Skeletal muscle satellite cell (primary cell): Measurements from ENCODE around the gene MUC3A. TPM values are rescaled to one million over a fixed set of nuclear protein-coding genes. Genes with fewer than 3 reads are reported as not detected.
"Not testable (repeated sequence)": the region's sequence is repeated elsewhere in the genome, so short reads cannot be mapped to it uniquely, and the experiment has no call there.

ENCODE experiments used
- H3K27me3 ChIP-seq: 2 replicates; pipeline ENCODE4 v1.7.0; 2013; ENCODE audit warnings: low read length; ENCODE audit not compliant: control insufficient read depth, insufficient read depth
- H3K36me3 ChIP-seq: 2 replicates; pipeline ENCODE4 v1.7.0; 2013; ENCODE audit warnings: mild to moderate bottlenecking, control low read depth, low read length; ENCODE audit not compliant: insufficient read depth
- H3K4me1 ChIP-seq: 2 replicates; pipeline ENCODE4 v1.7.0; 2013; ENCODE audit warnings: low read length; ENCODE audit not compliant: control insufficient read depth, insufficient read depth
- H3K4me2 ChIP-seq: 2 replicates; pipeline ENCODE4 v1.7.0; 2013; ENCODE audit warnings: mild to moderate bottlenecking, low read length
- H3K4me3 ChIP-seq: 2 replicates; pipeline ENCODE4 v1.7.0; 2013; ENCODE audit warnings: low read length
- H3K9ac ChIP-seq: 2 replicates; pipeline ENCODE4 v1.7.0; 2013; ENCODE audit warnings: mild to moderate bottlenecking, low read depth, low read length, moderate library complexity
- H3K9me3 ChIP-seq: replicated peaks from 2 replicates; pipeline ENCODE4 v1.7.0; 2013; ENCODE audit warnings: mild to moderate bottlenecking, control low read depth, low read length
- total RNA-seq: library from RNA; depleted of rRNA; stranded (reverse); fragments of >200 nt; gene quantifications from 2 replicates; pipeline ENCODE4 v1.2.3, GENCODE V29; 2012; rRNA removed

Gene MUC3A
- not detected in 2 replicates for total RNA-seq

- H3K4me1 ChIP-seq, result no peaks in the 10 kb centered on the region
- no peaks in the 10 kb centered on the region for H3K36me3 ChIP-seq
- no peak within 1 kb of the TSS for H3K4me3 ChIP-seq
- H3K9me3 ChIP-seq, result no peaks in the 10 kb centered on the region
- peaks cover 61% of the 10 kb centered on the region for H3K27me3 ChIP-seq
- H3K9ac ChIP-seq, result no peak within 1 kb of the TSS
- no peak within 1 kb of the TSS for H3K4me2 ChIP-seq
Measured at GRCh38 chr7:100949227-100949932, at the start of gene MUC3A. MUC3A (plus strand) TSS chr7:100949534; CDS start chr7:100949625, 91 bp downstream.

GRCh38 chr7:100900978-100901377 lies 48.4 kb upstream of the MUC3A start:
- Histone ChIP-seq H3K4me2 (no peak overlapping the region), H3K27me3 (peaks cover 32% of the 10 kb centered on the region), H3K4me3 (no peak overlapping the region), H3K9ac (no peak overlapping the region), H3K9me3 (no peaks in the 10 kb centered on the region), H3K36me3 (no peaks in the 10 kb centered on the region), H3K4me1 (no peaks in the 10 kb centered on the region)

- Histone ChIP-seq H3K4me1 (no peaks in the 10 kb centered on the region), H3K4me2 (no peak overlapping the region), H3K36me3 (no peaks in the 10 kb centered on the region), H3K4me3 (no peak overlapping the region), H3K27me3 (peaks cover 24% of the 10 kb centered on the region), H3K9me3 (no peaks in the 10 kb centered on the region), H3K9ac (no peak overlapping the region)
Measured at GRCh38 chr7:100901921-100902332, 47.4 kb upstream of the MUC3A start.

GRCh38 chr7:100902638-100903037 lies 46.7 kb upstream of the MUC3A start:
- no peaks in the 10 kb centered on the region for H3K4me1 ChIP-seq
- H3K36me3 ChIP-seq, result no peaks in the 10 kb centered on the region
- H3K27me3 ChIP-seq, result peaks cover 17% of the 10 kb centered on the region
- H3K4me2 ChIP-seq, result no peak overlapping the region
- H3K4me3 ChIP-seq, result no peak overlapping the region
- no peak overlapping the region for H3K9ac ChIP-seq
- no peaks in the 10 kb centered on the region for H3K9me3 ChIP-seq

GRCh38 chr7:100908512-100908911 lies 40.8 kb upstream of the MUC3A start:
- Histone ChIP-seq H3K9me3 (no peaks in the 10 kb centered on the region), H3K4me1 (no peaks in the 10 kb centered on the region), H3K36me3 (no peaks in the 10 kb centered on the region), H3K4me2 (no peak overlapping the region), H3K27me3 (peaks cover 7% of the 10 kb centered on the region), H3K9ac (no peak overlapping the region), H3K4me3 (no peak overlapping the region)

GRCh38 chr7:100910443-100910842 lies 38.9 kb upstream of the MUC3A start:
- H3K27me3 ChIP-seq, H3K36me3 ChIP-seq, H3K4me3 ChIP-seq, H3K9me3 ChIP-seq, H3K4me1 ChIP-seq, H3K4me2 ChIP-seq, H3K9ac ChIP-seq: not testable (repeated sequence)

- Histone ChIP-seq H3K4me3 (no peak overlapping the region), H3K4me2 (no peak overlapping the region), H3K36me3 (no peaks in the 10 kb centered on the region), H3K9ac (no peak overlapping the region), H3K27me3 (peaks cover 7% of the 10 kb centered on the region), H3K9me3 (no peaks in the 10 kb centered on the region), H3K4me1 (no peaks in the 10 kb centered on the region)
Measured at GRCh38 chr7:100911484-100911883, 37.9 kb upstream of the MUC3A start.

GRCh38 chr7:100914208-100914878 lies 35.0 kb upstream of the MUC3A start:
- peaks cover 11% of the 10 kb centered on the region for H3K27me3 ChIP-seq
- H3K9me3 ChIP-seq, result no peaks in the 10 kb centered on the region
- H3K4me3 ChIP-seq, result no peak overlapping the region
- H3K9ac ChIP-seq, result no peak overlapping the region
- no peaks in the 10 kb centered on the region for H3K36me3 ChIP-seq
- no peaks in the 10 kb centered on the region for H3K4me1 ChIP-seq
- no peak overlapping the region for H3K4me2 ChIP-seq

- Histone ChIP-seq H3K4me3 (no peak overlapping the region), H3K36me3 (no peaks in the 10 kb centered on the region), H3K9me3 (no peaks in the 10 kb centered on the region), H3K4me2 (no peak overlapping the region), H3K9ac (no peak overlapping the region), H3K4me1 (no peaks in the 10 kb centered on the region), H3K27me3 (peaks cover 14% of the 10 kb centered on the region)
Measured at GRCh38 chr7:100914879-100915447, 34.4 kb upstream of the MUC3A start.

- not testable (repeated sequence) for H3K4me1 ChIP-seq
Measured at GRCh38 chr7:100919335-100919734, 30.0 kb upstream of the MUC3A start.

GRCh38 chr7:100919779-100920437 lies 29.4 kb upstream of the MUC3A start:
- H3K4me2 ChIP-seq, H3K9me3 ChIP-seq, H3K4me1 ChIP-seq, H3K4me3 ChIP-seq, H3K9ac ChIP-seq, H3K36me3 ChIP-seq: not testable (repeated sequence)
- H3K27me3 ChIP-seq, result peaks cover 24% of the 10 kb centered on the region

More at GRCh38 chr7:100919335-100919734, 30.0 kb upstream of the MUC3A start:
- not testable (repeated sequence) for H3K9me3 ChIP-seq, H3K4me2 ChIP-seq, H3K4me3 ChIP-seq, H3K36me3 ChIP-seq, H3K9ac ChIP-seq
- H3K27me3 ChIP-seq, result peaks cover 24% of the 10 kb centered on the region
